PC-3 (cell line): ENCODE results near the gene PSKH1.
"Not testable (repeated sequence)": the region's sequence is repeated elsewhere in the genome, so short reads cannot be mapped to it uniquely, and the experiment has no call there.

Experiments
- CTCF ChIP-seq: fragments of 300-600 bp; sonication (generic); conservative IDR thresholded peaks from 2 replicates; pipeline ENCODE4 v1.5.1; 2017; ENCODE audit warnings: antibody characterized with exemption, low read depth, mild to moderate bottlenecking, low read length
- EZH2 ChIP-seq: fragments of 300-600 bp; sonication (generic); IDR thresholded peaks from one replicate; pipeline ENCODE4 v1.6.1; 2017; ENCODE audit warnings: antibody characterized with exemption, mild to moderate bottlenecking, low read length; ENCODE audit not compliant: unreplicated experiment
- EZH2phosphoT487 ChIP-seq: fragments of 300-600 bp; sonication (generic); IDR thresholded peaks from 2 replicates; pipeline ENCODE4 v1.6.1; 2018; ENCODE audit warnings: mild to moderate bottlenecking, antibody characterized with exemption, low read length, borderline replicate concordance

GRCh38 chr16:67915496-67915769 is 22.4 kb downstream of the PSKH1 start:
- TF ChIP-seq CTCF, EZH2, EZH2phosphoT487: not testable (repeated sequence)
